Type B pancreatic cell (in vitro differentiated cells): ENCODE results near the gene BBX. TPM values are rescaled to one million over a fixed set of nuclear protein-coding genes. Genes with fewer than 3 reads are reported as not detected.

ENCODE experiments used
- DNase-seq: peaks from one replicate; pipeline ENCODE4 v3.0.0; 2021; ENCODE audit warnings: mixed read lengths; ENCODE audit not compliant: unreplicated experiment; ENCODE audit errors: extremely low spot score
- H3K27ac Mint-ChIP-seq: 2 replicates; pipeline ENCODE4 v1.8.0; 2021; ENCODE audit warnings: mild to moderate bottlenecking, mixed read lengths
- H3K27me3 Mint-ChIP-seq: 2 replicates; pipeline ENCODE4 v1.8.0; 2021; ENCODE audit warnings: mixed read lengths
- H3K36me3 Mint-ChIP-seq: 2 replicates; pipeline ENCODE4 v1.8.0; 2021; ENCODE audit warnings: mixed read lengths
- H3K4me1 Mint-ChIP-seq: one replicate; pipeline ENCODE4 v1.8.0; 2021; ENCODE audit warnings: mixed read lengths; ENCODE audit not compliant: unreplicated experiment
- H3K4me3 Mint-ChIP-seq: 2 replicates; pipeline ENCODE4 v1.8.0; 2021; ENCODE audit warnings: mild to moderate bottlenecking, mixed read lengths
- H3K9me3 Mint-ChIP-seq: 2 replicates; pipeline ENCODE4 v1.8.0; 2021; ENCODE audit warnings: mixed read lengths
- CTCF ChIP-seq: fragments of 200-600 bp; sonication (generic); conservative IDR thresholded peaks from 2 replicates; pipeline ENCODE4 v1.5.0; 2021; ENCODE audit warnings: antibody characterized with exemption, mild to moderate bottlenecking
- total RNA-seq: library from RNA; stranded (reverse); gene quantifications from 2 replicates; pipeline ENCODE4 v1.2.1, GENCODE V29; 2021; ENCODE audit warnings: low replicate concordance

BBX gene
- total RNA-seq, 1 donor from 2014 or later: 52.8 TPM

DNA sequence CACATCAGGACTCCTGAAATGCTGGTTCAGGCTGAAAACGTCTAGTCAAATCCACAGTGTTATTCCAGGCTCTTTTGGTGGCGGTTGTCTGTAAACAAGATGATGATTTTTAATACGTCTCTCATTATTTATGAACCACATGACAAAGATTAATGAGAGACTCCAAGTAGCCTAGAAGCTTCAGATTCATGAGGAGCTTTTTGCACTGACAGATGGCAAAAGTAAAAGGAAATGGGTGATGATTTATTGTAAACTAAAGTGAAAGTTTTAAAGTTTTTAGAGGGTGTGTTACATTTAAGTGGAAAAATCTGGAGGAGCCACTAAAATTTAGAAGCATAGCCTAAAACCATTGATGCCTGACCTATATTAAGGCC is 77.0 kb downstream of the BBX start:
- TF ChIP-seq CTCF: no peak
- H3K4me1 Mint-ChIP-seq: peaks cover 35% of the 10 kb centered on the region
- H3K4me3 Mint-ChIP-seq: peak overlapping the region; percentile 79
- peak overlapping the region; percentile 80 for H3K27ac Mint-ChIP-seq
- no peaks in the 10 kb centered on the region for H3K27me3 Mint-ChIP-seq
- H3K36me3 Mint-ChIP-seq: peaks cover 15% of the 10 kb centered on the region
- no peak for DNase-seq
- H3K9me3 Mint-ChIP-seq: peaks cover 4% of the 10 kb centered on the region

DNA sequence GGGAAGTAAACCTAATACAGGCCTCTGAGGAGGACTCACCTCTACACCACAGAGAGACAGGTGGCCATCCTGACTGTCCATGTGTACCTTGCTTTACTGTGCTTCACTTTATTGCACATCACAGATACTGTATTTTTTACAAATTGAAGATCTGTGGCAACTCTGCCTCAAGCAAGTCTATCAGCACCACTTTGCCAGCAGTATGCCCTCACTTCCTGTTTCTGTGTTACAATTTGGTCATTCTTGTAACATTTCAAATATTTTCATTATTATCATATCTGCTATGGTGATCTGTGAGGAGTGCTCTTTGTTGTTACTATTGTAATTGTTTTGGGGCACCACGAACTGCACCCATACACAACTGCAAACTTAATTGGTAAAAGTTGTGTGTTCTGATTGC is 78.0 kb downstream of the BBX start:
- Mint-ChIP-seq H3K9me3 (peaks cover 4% of the 10 kb centered on the region), H3K4me1 (peaks cover 35% of the 10 kb centered on the region), H3K27me3 (no peaks in the 10 kb centered on the region), H3K36me3 (peaks cover 15% of the 10 kb centered on the region), H3K4me3 (no peak overlapping the region), H3K27ac (no peak overlapping the region)
- no peak for DNase-seq
- no peak for TF ChIP-seq CTCF

DNA sequence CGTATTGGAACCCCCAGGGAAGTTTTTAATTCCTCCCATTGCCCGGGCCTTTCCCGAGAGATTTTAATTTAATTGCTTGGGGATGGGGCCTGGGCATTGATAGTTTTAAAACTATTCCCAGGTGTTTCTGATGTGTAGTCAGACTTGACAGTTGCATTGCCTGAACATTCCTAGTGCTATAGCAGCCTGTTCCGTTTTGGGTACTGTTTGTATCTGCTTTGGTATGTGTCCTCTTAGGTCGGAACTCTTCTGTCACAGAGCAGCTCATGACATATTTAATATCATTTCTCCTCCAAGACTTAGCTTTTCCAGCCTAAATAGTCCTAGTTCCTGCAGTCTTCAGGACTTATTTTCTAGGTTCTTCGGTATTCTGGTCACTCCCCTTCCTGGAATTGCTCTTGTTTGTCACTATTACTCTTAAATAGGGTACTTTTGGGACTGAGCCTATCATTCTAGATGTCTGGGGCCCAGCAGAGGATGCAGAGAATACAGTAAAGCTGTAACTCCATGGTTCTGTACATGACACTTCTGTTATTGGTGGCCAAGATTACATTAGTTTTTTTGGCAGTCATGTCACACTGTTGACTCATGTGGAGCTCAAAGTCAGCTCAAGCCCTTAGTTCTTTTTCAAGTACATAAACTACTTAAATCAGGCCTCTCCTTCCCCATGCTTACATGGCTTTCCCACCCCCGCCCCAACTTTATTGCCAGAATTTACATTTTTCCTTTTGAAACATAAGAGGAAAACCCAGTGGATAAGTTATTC is 81.5 kb downstream of the BBX start:
- no peak for TF ChIP-seq CTCF
- Mint-ChIP-seq H3K27ac (no peak overlapping the region), H3K27me3 (no peaks in the 10 kb centered on the region), H3K4me1 (peaks cover 19% of the 10 kb centered on the region), H3K9me3 (peaks cover 14% of the 10 kb centered on the region), H3K36me3 (peaks cover 36% of the 10 kb centered on the region), H3K4me3 (no peak overlapping the region)
- DNase-seq: no peak

- Mint-ChIP-seq H3K4me3 (no peak overlapping the region), H3K27me3 (no peaks in the 10 kb centered on the region), H3K27ac (no peak overlapping the region), H3K4me1 (no peaks in the 10 kb centered on the region), H3K36me3 (peaks cover 37% of the 10 kb centered on the region), H3K9me3 (peaks cover 24% of the 10 kb centered on the region)
- DNase-seq: no peak
- TF ChIP-seq CTCF: no peak
Observed at GRCh38 chr3:107611775-107612469, 89.2 kb downstream of the BBX start.

- peaks cover 37% of the 10 kb centered on the region for H3K36me3 Mint-ChIP-seq
- H3K9me3 Mint-ChIP-seq: peaks cover 20% of the 10 kb centered on the region
- no peak for TF ChIP-seq CTCF
- no peak for DNase-seq
- H3K4me1 Mint-ChIP-seq: no peaks in the 10 kb centered on the region
- no peak overlapping the region for H3K4me3 Mint-ChIP-seq
- no peak overlapping the region for H3K27ac Mint-ChIP-seq
- no peaks in the 10 kb centered on the region for H3K27me3 Mint-ChIP-seq
Observed at GRCh38 chr3:107612664-107613084, 89.9 kb downstream of the BBX start.
